Measurements from ENCODE around the gene INSR.

The INSR gene

DNA sequence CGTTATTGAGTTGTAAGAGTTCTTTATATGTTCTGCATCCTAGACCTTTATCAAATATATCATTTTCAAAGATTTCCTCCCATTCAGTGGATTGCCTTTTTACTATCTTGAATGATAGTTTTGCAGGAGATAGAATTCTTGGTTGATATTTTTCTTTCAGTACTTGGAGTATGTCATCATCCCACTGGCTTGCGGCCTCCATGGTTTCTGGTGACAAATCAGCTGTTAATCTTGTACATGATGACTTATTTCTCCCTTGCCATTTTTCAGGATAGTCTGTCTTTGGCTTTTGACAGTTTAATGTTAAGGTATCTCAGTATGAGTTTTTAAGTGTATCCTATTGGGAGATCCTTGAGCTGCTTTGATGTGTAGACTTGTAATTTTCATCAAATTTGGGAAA is 216.2 kb downstream of the INSR start:
- no peak for DNase-seq

- no peak for DNase-seq
Observed at GRCh38 chr19:7076151-7076550, 218.1 kb downstream of the INSR start.

- DNase-seq = no peak
Observed at GRCh38 chr19:7074705-7075282, 219.4 kb downstream of the INSR start.

GRCh38 chr19:7072541-7072940 is 221.7 kb downstream of the INSR start:
- DNase-seq = no peak

DNA sequence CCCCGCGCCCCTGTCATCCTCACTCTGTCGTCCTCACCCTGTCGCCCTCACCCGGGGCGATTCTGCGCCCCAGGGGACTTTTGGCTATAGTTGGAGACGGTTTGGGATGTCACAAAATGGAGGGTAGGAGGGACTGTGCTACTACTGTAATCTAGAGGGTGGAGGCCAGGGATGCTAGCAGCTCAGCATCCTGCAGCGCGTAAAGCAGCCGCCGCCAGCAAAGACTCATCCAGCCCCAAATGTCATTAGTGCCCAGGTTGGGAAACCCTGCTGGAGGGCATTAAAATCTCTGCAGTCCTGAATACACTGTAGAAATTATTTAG is 224.3 kb downstream of the INSR start:
- no peak for DNase-seq

GRCh38 chr19:7069042-7069903 is 224.9 kb downstream of the INSR start, which contains the start of gene ZNF557:
Gene ZNF557, plus strand, starts transcription at chr19:7069703. Its CDS starts 5,372 bp downstream, at chr19:7075075.
- DNase-seq = peak; percentile 99

DNA sequence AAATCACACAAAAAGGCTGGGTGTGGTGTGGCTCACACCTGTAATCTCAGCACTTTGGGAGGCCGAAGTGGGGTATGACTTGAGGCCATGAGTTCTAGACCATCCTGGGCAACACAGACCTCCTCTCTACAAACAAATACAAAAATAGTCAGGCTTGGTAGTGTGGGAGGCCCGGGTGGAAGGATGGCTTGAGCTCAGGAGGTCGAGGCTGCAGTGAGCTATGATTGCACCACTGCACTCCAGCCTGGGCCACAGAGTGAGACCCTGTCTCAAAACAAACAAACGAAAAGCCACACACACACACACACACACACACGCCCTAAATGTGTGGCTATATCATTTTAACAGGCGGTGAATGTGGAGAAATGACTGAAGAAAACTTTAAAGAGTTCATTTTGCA is 225.6 kb downstream of the INSR start:
- no peak for DNase-seq

DNA sequence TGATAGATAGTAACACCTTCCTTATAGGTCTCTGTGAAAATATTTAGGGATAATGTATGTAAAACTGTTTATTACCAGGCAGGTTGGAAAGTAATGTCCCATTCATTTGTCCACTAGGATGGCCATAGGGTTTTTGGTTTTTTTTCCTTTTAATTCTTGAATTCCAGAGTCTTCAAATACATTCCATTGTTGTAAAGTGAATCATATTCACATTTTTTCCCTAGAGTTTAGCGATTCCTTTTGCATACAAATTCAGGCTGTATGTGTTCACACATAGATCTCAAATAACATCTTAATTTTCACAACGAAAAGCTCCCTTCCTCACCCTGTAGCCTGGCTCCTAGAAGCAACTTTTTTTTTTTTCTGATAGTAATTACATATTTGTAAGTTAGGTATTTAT is 226.5 kb downstream of the INSR start:
- DNase-seq = no peak

DNA sequence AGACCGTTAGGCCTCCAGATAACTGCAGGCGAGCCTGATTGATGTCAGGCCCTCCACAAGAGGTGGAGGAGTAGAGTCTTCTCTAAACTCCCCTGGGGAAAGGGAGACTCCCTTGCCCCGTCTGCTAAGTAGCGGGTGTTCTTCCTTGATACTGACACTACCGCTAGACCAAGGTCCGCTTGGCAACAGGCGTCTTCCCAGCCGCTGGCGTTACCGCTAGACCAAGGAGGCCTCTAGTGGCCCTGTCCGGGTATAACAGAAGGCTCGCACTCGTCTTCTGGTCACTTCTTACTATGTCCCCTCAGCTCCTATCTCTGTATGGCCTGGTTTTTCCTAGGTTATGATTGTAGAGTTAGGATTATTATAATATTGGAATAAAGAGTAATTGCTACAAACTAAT is 227.1 kb downstream of the INSR start:
- DNase-seq = peak in 1 of 2 experiments; percentile 22

DNA sequence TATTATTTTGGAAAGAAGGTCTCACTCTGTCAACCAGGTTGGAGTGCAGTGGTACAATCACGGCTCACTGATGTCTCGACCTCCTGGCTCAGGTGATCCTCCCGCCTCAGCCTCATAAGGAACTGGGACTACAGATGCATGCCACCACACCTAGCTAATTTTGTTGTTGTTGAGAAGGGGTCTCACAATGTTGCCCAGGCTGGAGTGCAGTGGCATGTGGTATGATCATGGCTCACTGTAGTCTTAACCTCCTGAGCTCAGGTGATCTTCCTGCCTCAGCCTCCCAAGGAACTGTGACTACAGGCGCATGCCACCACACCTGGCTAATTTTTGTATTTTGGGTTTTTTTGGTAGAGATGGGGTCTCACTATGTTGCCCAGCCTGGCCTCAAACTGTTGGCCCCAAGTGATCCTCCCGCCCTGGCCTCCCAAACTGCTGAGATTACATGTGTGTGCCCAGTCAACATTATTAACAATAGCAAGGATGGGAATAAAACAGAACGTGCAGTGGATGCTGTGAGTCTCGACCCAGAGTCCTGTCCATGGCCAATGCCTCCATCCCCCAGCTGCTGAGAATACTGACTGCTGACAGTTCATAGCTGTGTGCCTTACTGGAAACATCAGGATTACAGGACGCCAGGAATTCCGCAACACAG is 230.3 kb downstream of the INSR start:
- DNase-seq = no peak

GRCh38 chr19:7063339-7063738 is 230.9 kb downstream of the INSR start:
- no peak for DNase-seq

All from activated CD4-positive, alpha-beta T cell treated with anti-CD3 and anti-CD28 coated beads, Interleukin-2, amount 50 U/mL, for 48 hours (primary cell).